Measurements from ENCODE around the gene FZD4. TPM values are rescaled to one million over a fixed set of nuclear protein-coding genes. Genes with fewer than 3 reads are reported as not detected.
A peak's percentile ranks its signal among the peaks of the same experiment; 100 is the strongest.
"Not testable (repeated sequence)": the region's sequence is repeated elsewhere in the genome, so short reads cannot be mapped to it uniquely, and the experiment has no call there.

The FZD4 gene
- total RNA-seq = 0.02 and 0.15 TPM in 2 replicates
- total RNA-seq (2013) = 0.91 TPM
- 0.01 and 0.03 TPM in 2 replicates for polyA plus RNA-seq
- 0.09 TPM in 1 of 2 replicates, not detected in the other for polyA minus RNA-seq

GRCh38 chr11:86955361-86956120 is at the start of gene FZD4:
Gene FZD4 (minus strand): TSS chr11:86955395. CDS start chr11:86955085, 310 bp downstream.
- no peaks in the 10 kb centered on the region for H3K36me3 ChIP-seq (replicated peaks in 1 of 2; ENCODE audit: control extremely low read depth in 1 of 2, control insufficient read depth in 1 of 2, extremely low read depth in 1 of 2, insufficient read depth in 2 of 2, low read length in 1 of 2)
- peak within 1 kb of the TSS; percentile 75 for H3K9ac ChIP-seq (ENCODE audit: low read length)
- Mint-ChIP-seq H3K4me3 (peak within 1 kb of the TSS; percentile 95), H3K9me3 (ENCODE audit: insufficient read depth) (no peaks in the 10 kb centered on the region), H3K27me3 (peaks cover 23% of the 10 kb centered on the region), H3K27ac (peak within 1 kb of the TSS; percentile 5), H3K4me1 (peaks cover 18% of the 10 kb centered on the region)
- H3K4me3 ChIP-seq (ENCODE audit: control extremely low read depth in 1 of 5, extremely low read depth in 1 of 5, insufficient read depth in 1 of 5, low read depth in 2 of 5, low read length in 4 of 5) = peak within 1 kb of the TSS; percentile 32 to 71 (median 59)
- H3K27me3 ChIP-seq (replicated peaks in 1 of 4; ENCODE audit: control extremely low read depth in 1 of 4, control insufficient read depth in 3 of 4, insufficient read depth in 4 of 4, low read length in 3 of 4) = peaks cover 0 to 16% (median 7%) of the 10 kb centered on the region in 4 experiments
- ChIA-PET POLR2A (no interaction called here), CTCF (interaction anchor here (1.1 to 2.3 kb wide), 2 partner anchors 17 to 335 kb away, joined by 3 to 11 read pairs; no protein-coding TSS in a partner anchor)
- intact Hi-C loops (cut with micrococcal nuclease) = loop anchor here (2.0 kb wide), 1 partner anchor 81 kb away; the partner anchor contains the start of gene TMEM135
- H3K79me2 ChIP-seq (ENCODE audit: control insufficient read depth, insufficient read depth, low read length) = no peaks in the 10 kb centered on the region
- peak within 1 kb of the TSS; percentile 88 for H2AFZ ChIP-seq (ENCODE audit: insufficient read depth, low read depth, low read length, poor library complexity, severe bottlenecking)
- H4K20me1 ChIP-seq (ENCODE audit: control insufficient read depth, insufficient read depth, low read length, poor library complexity, severe bottlenecking) = no peaks in the 10 kb centered on the region
- peaks cover 11 to 17% of the 10 kb centered on the region in 2 donors for H3K4me1 ChIP-seq (ENCODE audit: control insufficient read depth in 2 of 2, insufficient read depth in 2 of 2, low read length in 2 of 2)
- no peak within 1 kb of the TSS for H3K27ac ChIP-seq (ENCODE audit: low read length in 2 of 2)
- DNase-seq (peak; percentile 52), ATAC-seq (ENCODE audit: low read depth) (peak; percentile 94)
- H3K9me3 ChIP-seq (ENCODE audit: control extremely low read depth in 1 of 3, control insufficient read depth in 2 of 3, insufficient read depth in 1 of 3, low read length in 2 of 3) = no peaks in the 10 kb centered on the region
- TF ChIP-seq EZH2 (IDR thresholded peaks at IDR 0.05; ENCODE audit: borderline replicate concordance, insufficient read depth, low read depth, low read length, poor library complexity, severe bottlenecking) = no peak
- no peak for TF ChIP-seq CTCF (IDR thresholded peaks at IDR 0.05)
- peak within 1 kb of the TSS; percentile 90 for H3K4me2 ChIP-seq (replicated peaks; ENCODE audit: low read depth, low read length, poor library complexity, severe bottlenecking)
- under 1% methylated on average over 49 of the region's 64 CpGs for WGBS (ENCODE audit: insufficient coverage)

DNA sequence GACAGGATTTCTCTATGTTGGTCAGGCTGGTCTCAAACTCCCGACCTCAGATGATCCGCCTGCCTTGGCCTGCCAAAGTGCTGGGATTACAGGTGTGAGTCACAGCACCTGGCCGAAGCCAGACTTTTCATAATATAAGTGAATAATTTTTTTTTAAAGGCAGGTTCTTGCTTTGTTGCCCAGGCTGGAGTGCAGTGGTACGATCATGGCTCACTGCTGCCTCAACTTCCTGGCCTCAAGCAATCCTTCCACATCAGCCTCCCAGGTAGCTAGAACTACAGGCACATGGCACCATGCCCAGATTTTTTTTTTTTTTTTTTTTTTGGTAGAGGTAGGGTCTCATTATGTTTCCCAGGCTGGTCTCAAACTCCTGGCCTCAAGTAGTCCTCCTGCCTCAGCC is 49.1 kb upstream of the FZD4 start:
- CTCF ChIA-PET = interaction anchor here (0.6 kb wide), 1 partner anchor 119 kb away, joined by 3 read pairs; no protein-coding TSS in a partner anchor
- H4K20me1 ChIP-seq (ENCODE audit: control insufficient read depth, insufficient read depth, low read length, poor library complexity, severe bottlenecking); DNase-seq; H3K4me3 Mint-ChIP-seq; H3K4me1 Mint-ChIP-seq; H3K36me3 ChIP-seq (replicated peaks in 1 of 2; ENCODE audit: control extremely low read depth in 1 of 2, control insufficient read depth in 1 of 2, extremely low read depth in 1 of 2, insufficient read depth in 2 of 2, low read length in 1 of 2); H3K4me2 ChIP-seq (replicated peaks; ENCODE audit: low read depth, low read length, poor library complexity, severe bottlenecking); ATAC-seq (ENCODE audit: low read depth); H3K27ac Mint-ChIP-seq; H2AFZ ChIP-seq (ENCODE audit: insufficient read depth, low read depth, low read length, poor library complexity, severe bottlenecking); H3K9ac ChIP-seq (ENCODE audit: low read length); H3K27me3 ChIP-seq (replicated peaks in 1 of 4; ENCODE audit: control extremely low read depth in 1 of 4, control insufficient read depth in 3 of 4, insufficient read depth in 4 of 4, low read length in 3 of 4); POLR2A ChIA-PET; H3K4me1 ChIP-seq (ENCODE audit: control insufficient read depth in 2 of 2, insufficient read depth in 2 of 2, low read length in 2 of 2); intact Hi-C loops (cut with micrococcal nuclease); H3K27ac ChIP-seq (ENCODE audit: low read length in 2 of 2); H3K9me3 ChIP-seq (ENCODE audit: control extremely low read depth in 1 of 3, control insufficient read depth in 2 of 3, insufficient read depth in 1 of 3, low read length in 2 of 3); H3K4me3 ChIP-seq (ENCODE audit: control extremely low read depth in 1 of 5, extremely low read depth in 1 of 5, insufficient read depth in 1 of 5, low read depth in 2 of 5, low read length in 4 of 5); H3K9me3 Mint-ChIP-seq (ENCODE audit: insufficient read depth); H3K79me2 ChIP-seq (ENCODE audit: control insufficient read depth, insufficient read depth, low read length): not testable (repeated sequence)
- peaks cover 18% of the 10 kb centered on the region for H3K27me3 Mint-ChIP-seq
- WGBS (ENCODE audit: insufficient coverage) = 100% methylated on average over 2 of the region's 4 CpGs

All from B cell (primary cell).